Astrocyte of the cerebellum (primary cell): ENCODE results near the gene YAF2.
"Not testable (repeated sequence)": the region's sequence is repeated elsewhere in the genome, so short reads cannot be mapped to it uniquely, and the experiment has no call there.

Experiments
- DNase-seq: peaks from one replicate; pipeline ENCODE4 v3.0.0-alpha.2; 2011; ENCODE audit warnings: low read depth
- H3K4me3 ChIP-seq: 2 replicates; pipeline ENCODE4 v1.5.1; 2011; ENCODE audit warnings: mild to moderate bottlenecking, low read depth, low read length, moderate library complexity
- in situ Hi-C: cut with HindIII; loops from 2 replicates; pipeline ENCODE4 v1.10.0; 2017; ENCODE audit warnings: low sequenced_read_pairs
- TF ChIP-seq, protein P1 (sequence below): IDR thresholded peaks from 2 replicates; pipeline ENCODE4 v1.5.1; 2012; ENCODE audit warnings: low read length, low read depth, moderate library complexity, mild to moderate bottlenecking; ENCODE audit errors: missing control alignments

YAF2 gene

DNA sequence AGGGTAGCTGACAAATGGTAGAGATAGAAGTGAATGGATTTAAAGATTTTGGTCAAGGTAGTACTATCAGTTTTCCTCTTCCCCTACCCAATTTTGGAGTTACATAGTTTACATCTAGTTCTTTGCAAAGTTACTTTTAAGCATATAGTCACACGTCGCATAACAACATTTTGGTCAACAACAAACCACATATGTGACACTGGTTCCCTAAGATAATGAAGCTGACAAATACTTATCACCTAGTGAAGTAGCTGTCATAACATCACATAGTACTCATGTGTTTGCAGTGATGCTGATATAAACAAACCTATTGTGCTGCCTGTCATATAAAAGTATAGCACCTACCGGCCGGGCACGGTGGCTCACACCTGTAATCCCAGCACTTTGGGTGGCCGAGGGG is 45.4 kb downstream of the YAF2 start:
- no peak for DNase-seq
- TF ChIP-seq, protein P1, sequence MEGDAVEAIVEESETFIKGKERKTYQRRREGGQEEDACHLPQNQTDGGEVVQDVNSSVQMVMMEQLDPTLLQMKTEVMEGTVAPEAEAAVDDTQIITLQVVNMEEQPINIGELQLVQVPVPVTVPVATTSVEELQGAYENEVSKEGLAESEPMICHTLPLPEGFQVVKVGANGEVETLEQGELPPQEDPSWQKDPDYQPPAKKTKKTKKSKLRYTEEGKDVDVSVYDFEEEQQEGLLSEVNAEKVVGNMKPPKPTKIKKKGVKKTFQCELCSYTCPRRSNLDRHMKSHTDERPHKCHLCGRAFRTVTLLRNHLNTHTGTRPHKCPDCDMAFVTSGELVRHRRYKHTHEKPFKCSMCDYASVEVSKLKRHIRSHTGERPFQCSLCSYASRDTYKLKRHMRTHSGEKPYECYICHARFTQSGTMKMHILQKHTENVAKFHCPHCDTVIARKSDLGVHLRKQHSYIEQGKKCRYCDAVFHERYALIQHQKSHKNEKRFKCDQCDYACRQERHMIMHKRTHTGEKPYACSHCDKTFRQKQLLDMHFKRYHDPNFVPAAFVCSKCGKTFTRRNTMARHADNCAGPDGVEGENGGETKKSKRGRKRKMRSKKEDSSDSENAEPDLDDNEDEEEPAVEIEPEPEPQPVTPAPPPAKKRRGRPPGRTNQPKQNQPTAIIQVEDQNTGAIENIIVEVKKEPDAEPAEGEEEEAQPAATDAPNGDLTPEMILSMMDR: no peak
- in situ Hi-C loops: no loop called here
- no peak overlapping the region for H3K4me3 ChIP-seq

DNA sequence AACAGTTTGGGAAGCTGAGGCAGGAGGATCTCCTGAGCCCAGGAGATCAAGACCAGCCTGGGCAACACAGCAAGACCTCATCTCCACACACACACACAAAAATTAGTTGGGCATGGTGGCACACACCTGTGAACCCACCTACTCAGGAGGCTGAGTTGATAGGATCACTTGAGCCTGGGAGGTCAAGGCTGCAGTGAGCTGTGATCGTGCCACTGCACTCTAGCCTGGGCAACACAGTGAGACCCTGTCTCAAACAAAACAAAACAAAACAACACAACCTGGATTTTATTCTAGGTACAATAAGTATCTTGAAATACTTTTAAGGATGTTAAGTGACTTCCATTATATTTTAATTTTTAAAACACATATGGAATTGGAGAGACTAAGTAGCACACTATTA is 45.8 kb downstream of the YAF2 start:
- in situ Hi-C loops: no loop called here

DNA sequence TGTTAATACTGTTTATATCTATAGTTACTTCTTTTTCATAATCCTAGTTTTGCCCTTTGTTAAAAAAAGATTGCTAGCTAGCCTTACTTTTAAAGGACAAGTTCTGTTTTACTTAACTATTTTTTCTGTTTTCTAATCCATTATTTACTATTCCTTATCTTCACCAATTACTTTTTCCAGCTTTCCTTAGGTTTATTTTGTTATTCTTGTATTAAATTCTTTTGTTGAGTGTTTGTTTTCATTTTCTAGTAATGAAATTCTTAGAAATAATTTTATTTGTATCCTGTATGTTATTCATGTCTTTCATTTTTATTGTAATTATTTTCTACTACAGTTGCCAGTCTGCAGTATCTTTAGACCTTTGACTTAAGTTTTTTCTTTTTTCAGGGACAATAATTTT is 47.7 kb downstream of the YAF2 start:
- TF ChIP-seq, protein P1: no peak
- DNase-seq: no peak
- in situ Hi-C loops: no loop called here
- no peak overlapping the region for H3K4me3 ChIP-seq

More for the DNA sequence above, 45.8 kb downstream of the YAF2 start:
- TF ChIP-seq, protein P1: no peak
- H3K4me3 ChIP-seq: no peak overlapping the region
- DNase-seq: no peak

DNA sequence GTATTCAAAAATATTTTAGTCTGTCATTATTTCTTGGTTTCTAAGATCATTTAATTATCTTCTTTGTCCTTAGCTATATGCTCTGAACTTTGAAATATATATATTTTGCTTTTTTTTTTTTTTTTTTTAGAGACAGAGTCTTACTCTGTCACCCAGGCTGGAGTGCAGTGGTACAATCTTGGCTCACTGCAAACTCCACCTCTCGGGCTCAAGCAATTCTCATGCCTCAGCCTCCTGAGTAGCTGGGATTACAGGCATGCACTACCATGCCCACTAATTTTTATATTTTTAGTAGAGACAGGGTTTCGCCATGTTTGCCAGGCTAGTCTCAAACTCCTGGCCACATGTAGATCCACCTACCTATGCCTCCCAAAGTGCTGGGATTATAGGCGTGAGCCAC is 49.8 kb downstream of the YAF2 start:
- H3K4me3 ChIP-seq, DNase-seq, in situ Hi-C loops: not testable (repeated sequence)

DNA sequence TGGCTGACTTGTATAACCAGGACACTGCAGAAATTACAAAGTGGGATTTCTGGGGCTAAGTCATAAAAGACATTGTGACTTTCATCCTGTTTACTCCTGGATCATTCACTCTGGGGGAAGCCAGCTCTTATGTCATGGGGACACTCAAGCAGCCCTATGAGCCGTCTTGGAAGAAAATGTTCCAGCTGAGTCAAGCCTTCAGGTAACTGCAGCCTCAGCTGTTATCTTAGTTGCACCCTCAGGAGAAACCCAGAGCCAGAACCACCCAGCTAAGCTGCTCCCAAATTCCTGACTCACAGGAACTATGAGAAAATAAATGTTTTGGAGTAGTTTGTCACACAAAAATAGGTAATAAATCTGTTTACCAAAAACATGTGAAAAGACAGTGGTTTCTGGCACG is 50.2 kb downstream of the YAF2 start:
- H3K4me3 ChIP-seq: no peak overlapping the region
- DNase-seq: no peak
- TF ChIP-seq, protein P1: no peak
- in situ Hi-C loops: no loop called here

DNA sequence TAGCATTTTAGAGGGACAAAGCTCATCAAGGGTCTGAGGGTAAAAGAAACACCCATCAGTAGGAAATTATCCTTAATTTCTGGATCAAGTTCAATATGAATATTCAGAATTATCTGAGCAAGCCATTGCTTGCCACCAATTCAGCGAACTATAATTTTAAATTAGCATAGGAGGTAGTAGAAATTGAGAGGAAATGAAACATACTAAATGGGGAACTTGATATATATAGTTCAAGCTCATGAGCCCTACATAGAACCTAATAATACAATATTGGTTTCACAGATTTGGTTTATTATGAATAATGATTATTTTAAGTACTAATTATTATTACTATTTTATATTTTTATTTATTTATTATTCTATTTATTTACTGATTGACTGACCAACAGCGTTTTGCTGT is 51.3 kb downstream of the YAF2 start:
- TF ChIP-seq, protein P1: no peak
- H3K4me3 ChIP-seq: no peak overlapping the region
- in situ Hi-C loops: no loop called here
- DNase-seq: no peak

DNA sequence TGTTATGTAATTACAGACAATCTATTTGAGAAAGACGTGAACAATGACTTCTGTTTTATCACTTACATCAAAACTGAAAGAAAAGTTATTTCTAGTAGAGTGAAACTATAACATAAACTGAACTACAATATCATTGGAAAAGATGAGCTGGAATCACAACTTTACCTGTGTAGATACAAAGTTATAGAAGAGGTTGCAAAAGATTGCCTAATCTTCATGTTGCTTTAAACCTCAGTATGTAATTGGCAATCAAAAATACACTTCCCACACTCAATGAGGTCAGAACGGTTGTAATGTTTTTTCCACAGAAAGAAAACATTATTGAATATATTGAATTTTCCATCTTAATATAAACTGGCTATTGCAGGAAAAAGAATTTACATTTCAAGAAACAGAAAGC is 55.7 kb downstream of the YAF2 start:
- in situ Hi-C loops: no loop called here
- TF ChIP-seq, protein P1: no peak

More for the DNA sequence above, 55.7 kb downstream of the YAF2 start:
- DNase-seq: no peak
- H3K4me3 ChIP-seq: no peak overlapping the region
